ENCODE results near the gene KCTD7.
"Not testable (repeated sequence)": the region's sequence is repeated elsewhere in the genome, so short reads cannot be mapped to it uniquely, and the experiment has no call there.

Gene KCTD7

DNA sequence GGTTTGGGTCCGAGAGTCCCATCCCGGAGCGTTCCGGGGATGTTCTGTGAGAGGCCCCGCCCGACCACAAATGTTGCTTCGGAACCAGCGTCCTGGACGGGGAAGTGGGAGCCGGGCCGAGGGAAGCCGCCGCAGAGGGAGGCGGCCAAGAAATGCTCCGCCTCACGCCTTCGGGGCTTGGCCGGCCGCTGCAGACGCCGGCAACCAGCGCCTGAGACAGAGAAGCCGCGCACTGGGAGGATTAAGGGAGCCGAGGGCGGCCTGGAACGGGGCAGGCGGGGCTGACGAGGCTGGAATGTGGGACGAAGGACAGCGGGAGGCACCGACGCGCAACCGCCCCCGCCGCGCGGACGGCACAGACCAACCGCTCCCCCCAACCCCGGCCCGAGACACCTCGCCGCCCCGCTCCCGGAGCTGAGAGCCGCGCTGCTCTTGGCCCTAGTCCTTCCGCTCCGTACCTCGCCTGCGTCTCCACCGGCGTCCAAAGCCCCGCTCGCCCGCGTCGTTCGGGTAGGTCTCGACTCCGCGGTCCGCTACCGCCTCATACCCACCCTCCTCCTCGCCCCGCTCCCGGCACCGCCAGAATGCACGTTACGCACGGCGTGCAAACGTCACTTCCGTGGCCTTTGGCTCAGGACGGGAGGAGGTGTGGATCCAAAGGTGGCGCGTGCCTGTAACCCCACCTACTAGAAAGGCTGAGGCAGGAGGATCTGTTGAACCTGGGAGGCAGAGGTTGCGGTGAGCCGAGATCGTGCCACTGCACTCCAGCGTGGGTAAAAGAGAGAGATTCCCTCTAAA is 36.7 kb upstream of the KCTD7 start:
- Histone ChIP-seq H3K27me3 (replicated peaks; ENCODE audit: control insufficient read depth, insufficient read depth, low read length) (no peaks in the 10 kb centered on the region), H3K36me3 (ENCODE audit: control insufficient read depth, insufficient read depth, low read length) (no peaks in the 10 kb centered on the region; the same call in 1 of the 2 replicates), H3K4me3 (replicated peaks; ENCODE audit: low read depth, low read length) (peak overlapping the region; percentile 94)
- TF ChIP-seq, protein P1, sequence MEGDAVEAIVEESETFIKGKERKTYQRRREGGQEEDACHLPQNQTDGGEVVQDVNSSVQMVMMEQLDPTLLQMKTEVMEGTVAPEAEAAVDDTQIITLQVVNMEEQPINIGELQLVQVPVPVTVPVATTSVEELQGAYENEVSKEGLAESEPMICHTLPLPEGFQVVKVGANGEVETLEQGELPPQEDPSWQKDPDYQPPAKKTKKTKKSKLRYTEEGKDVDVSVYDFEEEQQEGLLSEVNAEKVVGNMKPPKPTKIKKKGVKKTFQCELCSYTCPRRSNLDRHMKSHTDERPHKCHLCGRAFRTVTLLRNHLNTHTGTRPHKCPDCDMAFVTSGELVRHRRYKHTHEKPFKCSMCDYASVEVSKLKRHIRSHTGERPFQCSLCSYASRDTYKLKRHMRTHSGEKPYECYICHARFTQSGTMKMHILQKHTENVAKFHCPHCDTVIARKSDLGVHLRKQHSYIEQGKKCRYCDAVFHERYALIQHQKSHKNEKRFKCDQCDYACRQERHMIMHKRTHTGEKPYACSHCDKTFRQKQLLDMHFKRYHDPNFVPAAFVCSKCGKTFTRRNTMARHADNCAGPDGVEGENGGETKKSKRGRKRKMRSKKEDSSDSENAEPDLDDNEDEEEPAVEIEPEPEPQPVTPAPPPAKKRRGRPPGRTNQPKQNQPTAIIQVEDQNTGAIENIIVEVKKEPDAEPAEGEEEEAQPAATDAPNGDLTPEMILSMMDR (IDR thresholded peaks at IDR 0.05; ENCODE audit: insufficient read depth, low read length, poor library complexity, severe bottlenecking) = no peak
- DNase-seq (ENCODE audit: extremely low read depth, insufficient read length) = peak; percentile 86

DNA sequence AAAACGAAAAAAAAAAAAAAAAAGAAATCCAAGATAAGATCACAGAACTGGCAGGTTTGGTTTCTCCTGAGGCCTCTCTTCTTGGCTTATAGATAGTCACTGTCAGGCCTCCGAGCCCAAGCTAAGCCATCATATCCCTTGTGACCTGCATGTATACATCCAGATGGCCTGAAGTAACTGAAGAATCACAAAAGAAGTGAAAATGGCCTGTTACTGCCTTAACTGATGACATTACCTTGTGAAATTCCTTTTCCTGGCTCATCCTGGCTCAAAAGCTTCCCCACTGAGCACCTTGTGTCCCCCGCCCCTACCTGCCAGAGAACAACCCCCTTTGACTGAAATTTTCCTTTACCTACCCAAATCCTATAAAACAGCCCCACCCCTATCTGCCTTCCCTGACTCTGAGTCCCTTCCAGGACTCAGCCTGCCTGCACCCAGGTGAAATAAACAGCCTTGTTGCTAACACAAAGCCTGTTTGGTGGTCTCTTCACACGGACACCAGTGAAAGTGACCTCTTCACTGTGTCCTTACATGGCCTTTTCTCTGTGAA is 36.0 kb upstream of the KCTD7 start:
- H3K4me3 ChIP-seq (replicated peaks; ENCODE audit: low read depth, low read length) = peak overlapping the region; percentile 94
- not testable (repeated sequence) for H3K36me3 ChIP-seq (ENCODE audit: control insufficient read depth, insufficient read depth, low read length); H3K27me3 ChIP-seq (replicated peaks; ENCODE audit: control insufficient read depth, insufficient read depth, low read length); DNase-seq (ENCODE audit: extremely low read depth, insufficient read length)

DNA sequence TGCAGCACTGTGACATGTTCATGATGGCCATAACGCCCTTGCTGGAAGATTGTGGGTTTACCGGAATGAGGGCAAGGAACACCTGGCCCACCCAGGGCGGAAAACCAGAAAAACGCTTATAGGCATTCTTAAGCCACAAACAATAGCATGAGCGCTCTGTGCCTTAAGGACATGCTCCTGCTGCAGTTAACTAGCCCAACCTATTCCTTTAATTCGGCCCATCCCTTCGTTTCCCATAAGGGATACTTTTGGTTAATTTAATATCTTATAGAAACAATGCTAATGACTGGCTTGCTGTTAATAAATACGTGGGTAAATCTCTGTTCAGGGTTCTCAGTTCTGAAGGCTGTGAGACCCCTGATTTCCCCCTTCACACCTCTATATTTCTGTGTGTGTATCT is 34.6 kb upstream of the KCTD7 start:
- DNase-seq (ENCODE audit: extremely low read depth, insufficient read length); H3K27me3 ChIP-seq (replicated peaks; ENCODE audit: control insufficient read depth, insufficient read depth, low read length); H3K36me3 ChIP-seq (ENCODE audit: control insufficient read depth, insufficient read depth, low read length); H3K4me3 ChIP-seq (replicated peaks; ENCODE audit: low read depth, low read length): not testable (repeated sequence)

DNA sequence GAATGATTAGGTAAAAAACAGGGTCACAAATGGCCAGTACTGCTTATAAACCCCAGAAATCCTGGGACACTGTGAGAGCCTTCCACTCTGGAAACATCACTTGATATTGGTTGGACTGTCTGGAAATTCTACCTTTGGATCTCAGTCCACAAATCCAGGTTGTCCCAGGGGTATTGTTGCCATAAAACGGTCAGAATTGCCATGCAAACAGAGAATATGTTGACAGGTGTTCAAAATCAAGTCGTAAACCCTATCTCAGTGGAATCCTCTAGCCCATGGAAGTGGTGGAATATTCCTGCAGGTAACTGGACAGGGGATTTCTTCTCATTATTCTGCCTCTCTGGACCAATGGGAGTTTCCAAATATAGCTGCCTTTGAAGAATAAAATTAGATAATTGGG is 31.2 kb upstream of the KCTD7 start:
- TF ChIP-seq, protein P1 (IDR thresholded peaks at IDR 0.05; ENCODE audit: insufficient read depth, low read length, poor library complexity, severe bottlenecking) = no peak
- Histone ChIP-seq H3K27me3 (replicated peaks; ENCODE audit: control insufficient read depth, insufficient read depth, low read length) (no peaks in the 10 kb centered on the region), H3K4me3 (replicated peaks; ENCODE audit: low read depth, low read length) (no peak overlapping the region), H3K36me3 (ENCODE audit: control insufficient read depth, insufficient read depth, low read length) (no peaks in the 10 kb centered on the region)
- DNase-seq (ENCODE audit: extremely low read depth, insufficient read length) = no peak

DNA sequence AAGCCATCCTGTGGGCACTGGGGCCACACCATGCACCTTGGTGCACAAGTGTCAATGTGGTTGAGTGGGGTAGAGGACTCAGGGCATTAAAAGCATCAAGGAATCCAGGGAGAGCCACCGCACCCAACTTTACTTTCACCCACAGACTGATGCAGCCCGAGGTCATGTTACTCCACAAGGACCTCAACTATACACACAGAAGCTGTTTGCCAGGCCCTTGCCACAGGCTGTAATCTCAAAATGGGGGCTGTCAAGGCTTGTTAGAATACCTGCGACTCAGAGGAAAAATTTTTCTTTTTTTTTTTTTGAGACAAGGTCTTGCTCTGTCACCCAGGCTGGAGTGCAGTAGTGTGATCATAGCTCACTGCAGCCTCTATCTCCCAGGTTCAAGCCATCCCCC is 26.5 kb upstream of the KCTD7 start:
- Histone ChIP-seq H3K4me3 (replicated peaks; ENCODE audit: low read depth, low read length) (no peak overlapping the region), H3K36me3 (ENCODE audit: control insufficient read depth, insufficient read depth, low read length) (no peaks in the 10 kb centered on the region), H3K27me3 (replicated peaks; ENCODE audit: control insufficient read depth, insufficient read depth, low read length) (no peaks in the 10 kb centered on the region)
- no peak for DNase-seq (ENCODE audit: extremely low read depth, insufficient read length)
- TF ChIP-seq, protein P1 (IDR thresholded peaks at IDR 0.05; ENCODE audit: insufficient read depth, low read length, poor library complexity, severe bottlenecking) = no peak

DNA sequence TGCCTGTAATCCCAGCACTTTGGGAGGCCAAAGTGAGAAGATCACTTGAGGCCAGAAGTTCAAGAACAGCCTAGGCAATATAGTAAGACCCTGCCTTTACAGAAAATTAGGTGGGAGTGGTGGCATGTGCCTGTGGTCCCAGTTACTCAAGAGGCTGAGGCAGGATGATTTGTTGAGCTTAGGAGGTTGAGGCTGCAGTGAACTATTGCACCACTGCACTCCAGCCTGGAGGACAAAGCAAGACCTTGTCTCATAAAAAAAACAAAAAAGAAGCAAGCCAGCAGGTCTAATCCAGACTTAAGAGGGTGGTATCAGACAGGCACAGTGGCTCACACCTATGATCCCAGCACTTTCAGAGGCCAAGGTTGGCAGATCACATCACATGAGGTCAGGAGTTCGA is 24.5 kb upstream of the KCTD7 start:
- no peak for DNase-seq (ENCODE audit: extremely low read depth, insufficient read length)
- no peaks in the 10 kb centered on the region for H3K36me3 ChIP-seq (ENCODE audit: control insufficient read depth, insufficient read depth, low read length)
- H3K4me3 ChIP-seq (replicated peaks; ENCODE audit: low read depth, low read length) = no peak overlapping the region
- TF ChIP-seq, protein P1 (IDR thresholded peaks at IDR 0.05; ENCODE audit: insufficient read depth, low read length, poor library complexity, severe bottlenecking) = no peak
- no peaks in the 10 kb centered on the region for H3K27me3 ChIP-seq (replicated peaks; ENCODE audit: control insufficient read depth, insufficient read depth, low read length)

DNA sequence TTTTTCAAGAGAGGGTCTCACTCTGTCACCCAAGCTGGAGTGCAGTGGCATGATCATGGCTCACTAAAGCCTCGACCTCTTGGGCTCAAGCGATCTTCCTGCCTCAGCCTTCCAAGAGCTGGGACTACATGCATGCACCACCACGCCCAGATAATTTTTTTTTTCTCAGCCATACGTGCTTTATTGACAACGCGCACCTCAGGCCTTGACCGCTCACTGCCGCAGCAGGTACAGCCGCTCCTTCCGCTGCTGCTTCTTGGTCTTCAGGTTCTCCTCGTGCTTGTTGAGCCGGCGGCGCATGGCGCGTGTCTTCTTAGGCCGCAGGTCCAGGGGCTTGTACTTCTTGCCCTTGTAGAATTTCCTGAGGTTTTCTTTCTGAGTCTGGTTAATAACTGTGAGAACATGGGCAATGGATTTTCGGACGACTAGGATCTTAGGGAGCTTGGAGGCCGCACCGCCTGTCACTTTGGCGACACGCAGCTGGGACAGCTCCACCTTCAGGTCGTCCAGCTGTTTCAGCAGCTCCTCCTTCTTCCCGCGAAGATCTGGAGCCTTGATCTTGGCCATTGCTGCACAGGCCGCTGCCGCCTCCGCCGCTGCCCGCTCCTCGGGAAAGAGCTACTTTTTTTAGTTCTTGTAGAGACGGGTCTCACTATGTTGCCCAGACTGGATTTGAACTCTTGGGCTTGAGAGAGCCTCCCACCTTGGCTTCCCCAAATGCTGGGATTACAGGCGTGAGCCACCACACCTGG is 22.0 kb upstream of the KCTD7 start:
- not testable (repeated sequence) for H3K36me3 ChIP-seq (ENCODE audit: control insufficient read depth, insufficient read depth, low read length); H3K4me3 ChIP-seq (replicated peaks; ENCODE audit: low read depth, low read length); H3K27me3 ChIP-seq (replicated peaks; ENCODE audit: control insufficient read depth, insufficient read depth, low read length); DNase-seq (ENCODE audit: extremely low read depth, insufficient read length)
